Measurements from ENCODE around the gene SLC9B1.
A peak's percentile ranks its signal among the peaks of the same experiment; 100 is the strongest.
"Not testable (repeated sequence)": the region's sequence is repeated elsewhere in the genome, so short reads cannot be mapped to it uniquely, and the experiment has no call there.

The SLC9B1 gene

DNA sequence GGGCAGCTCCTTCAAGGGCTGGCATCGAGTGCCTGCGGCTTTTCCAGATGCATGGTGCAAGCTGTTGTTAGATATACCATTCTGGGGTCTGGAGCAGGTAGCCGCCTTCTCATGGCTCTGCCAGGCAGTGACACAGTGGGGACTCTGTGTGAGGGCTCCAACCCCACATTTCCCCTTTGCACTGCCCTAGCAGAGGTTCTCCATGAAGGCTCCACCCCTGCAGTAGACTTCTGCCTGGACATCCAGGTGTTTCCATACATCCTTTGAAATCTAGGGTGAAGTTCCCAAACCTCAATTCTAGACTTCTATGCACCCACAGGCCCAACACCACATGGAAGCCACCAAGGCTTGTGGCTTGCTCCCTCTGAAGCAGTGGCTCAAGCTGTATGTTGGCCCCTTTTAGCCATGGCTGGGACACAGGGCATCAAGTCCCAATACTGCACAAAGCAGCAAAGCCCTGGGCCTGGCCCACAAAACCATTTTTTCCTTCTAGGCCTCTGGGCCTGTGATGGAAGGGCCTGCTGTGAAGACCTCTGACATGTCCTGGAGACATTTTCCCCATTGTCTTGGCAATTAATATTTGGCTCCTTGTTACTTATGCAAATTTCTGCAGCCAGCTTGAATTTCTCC lies 141.9 kb downstream of the SLC9B1 start:
- not testable (repeated sequence) for DNase-seq

DNA sequence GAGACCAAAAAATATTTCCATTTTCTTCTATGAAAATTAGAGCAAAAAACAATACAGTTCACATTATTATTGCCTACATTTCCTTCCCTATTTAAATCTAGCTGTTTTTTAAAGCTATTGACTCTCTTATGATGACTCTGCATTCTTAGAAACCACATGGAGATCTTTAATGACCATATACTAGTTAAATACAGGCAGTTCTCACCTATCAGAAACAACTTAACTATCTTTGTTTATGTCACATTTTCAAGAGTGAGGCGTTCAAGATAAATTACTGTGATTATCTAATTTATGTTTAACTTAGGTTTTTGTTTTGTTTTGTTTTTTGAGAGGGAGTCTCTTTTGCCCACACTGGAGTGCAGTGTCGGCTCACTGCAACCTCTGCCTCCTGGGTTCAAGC lies 147.7 kb downstream of the SLC9B1 start:
- no peak for DNase-seq

DNA sequence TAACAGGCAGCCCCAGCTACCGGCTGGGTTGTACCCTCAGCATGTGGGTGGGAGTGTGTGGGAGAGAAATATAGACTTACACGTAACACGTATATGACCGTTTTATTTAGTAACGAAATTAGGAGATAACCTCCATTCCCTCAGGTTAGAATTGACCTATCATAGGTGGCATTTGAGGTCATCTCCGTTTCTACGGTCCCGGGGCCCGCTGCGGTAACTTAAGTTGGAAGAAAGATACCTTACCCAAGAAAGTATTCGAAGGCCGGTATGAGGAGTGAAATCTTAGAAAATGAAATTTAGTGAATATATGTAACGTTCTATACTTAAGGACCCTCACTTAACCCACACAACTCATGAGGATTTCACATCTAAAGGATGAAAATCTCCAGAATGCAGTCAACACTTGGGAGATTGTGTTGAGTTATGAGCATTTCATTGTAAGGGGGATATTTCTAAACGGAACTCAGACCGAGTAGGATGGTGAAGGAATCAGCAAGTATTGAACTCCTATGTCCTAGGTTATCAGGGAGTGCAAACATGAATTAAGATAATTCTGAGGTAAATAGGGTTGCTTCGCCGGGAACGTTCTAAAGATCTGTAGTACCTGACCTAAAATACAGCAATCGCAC lies 149.8 kb downstream of the SLC9B1 start:
- no peak for DNase-seq

DNA sequence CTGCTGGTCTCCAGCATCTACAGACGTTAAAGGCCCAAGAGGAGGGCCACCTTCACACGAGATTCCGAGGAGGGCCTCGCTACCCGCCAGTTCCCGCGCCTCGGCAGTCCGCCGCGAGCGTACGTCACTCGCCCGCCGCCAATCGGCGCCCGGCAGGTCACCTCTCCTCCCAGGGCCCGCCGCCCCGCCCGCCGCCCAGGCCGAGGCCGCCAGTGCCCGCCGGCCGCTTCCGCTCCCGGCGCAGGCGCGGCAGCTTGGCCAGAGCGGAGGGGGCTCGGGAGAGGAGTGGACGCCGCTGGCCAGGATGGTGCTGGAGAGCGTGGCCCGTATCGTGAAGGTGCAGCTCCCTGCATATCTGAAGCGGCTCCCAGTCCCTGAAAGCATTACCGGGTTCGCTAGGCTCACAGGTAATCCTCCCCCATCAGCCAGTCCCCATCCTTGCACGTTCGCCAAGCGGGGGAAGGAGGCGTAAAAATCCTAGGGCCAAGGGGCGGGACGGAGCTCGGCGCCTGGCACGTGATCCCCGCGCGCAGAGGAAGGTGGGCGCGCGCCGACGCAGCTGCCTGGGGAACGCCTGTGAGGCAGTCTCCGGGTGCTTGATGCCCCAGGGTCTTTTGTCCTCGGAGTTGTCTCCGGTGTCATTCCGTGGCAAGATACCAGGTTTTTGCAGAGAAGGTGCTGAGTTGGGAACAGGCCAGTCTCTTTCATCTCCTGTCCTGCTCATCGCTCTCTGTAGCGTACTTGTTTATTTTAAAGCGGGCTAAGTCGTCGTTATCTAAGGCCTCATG lies 150.5 kb downstream of the SLC9B1 start, which contains the start of gene CISD2:
TSS of gene CISD2 (plus strand) at position 212 of the 788 bp plus-strand sequence. CDS start at position 305, 93 bp downstream.
- peak; percentile 90 for DNase-seq

DNA sequence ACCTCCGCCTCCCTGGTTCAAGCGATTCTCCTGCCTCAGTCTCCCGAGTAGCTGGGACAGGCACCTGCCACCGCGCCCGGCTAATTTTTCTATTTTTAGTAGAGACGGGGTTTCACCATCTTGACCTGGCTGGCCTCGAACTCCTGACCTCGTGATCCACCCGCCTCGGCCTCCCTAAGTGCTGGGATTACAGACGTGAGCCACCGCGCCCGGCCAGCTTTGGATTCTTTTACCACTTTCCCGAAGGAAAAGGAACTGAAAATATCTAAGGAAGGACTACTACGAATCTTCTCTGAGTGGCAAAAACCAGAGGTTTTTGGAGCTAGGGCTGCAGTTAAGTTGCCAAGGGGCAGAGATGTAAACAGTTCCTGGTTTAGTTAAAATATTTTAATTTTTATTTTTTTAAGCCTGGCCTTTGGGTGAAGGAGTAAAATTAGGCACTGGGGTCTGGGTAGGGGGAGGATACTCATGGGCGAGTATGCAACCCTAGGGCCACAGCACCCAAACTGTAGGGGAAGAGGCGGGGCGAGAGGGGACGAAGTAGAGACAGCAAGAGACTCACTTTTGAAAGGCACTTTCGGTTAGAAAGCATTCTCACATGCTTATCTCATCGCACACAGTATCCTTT lies 151.2 kb downstream of the SLC9B1 start:
- DNase-seq = no peak

DNA sequence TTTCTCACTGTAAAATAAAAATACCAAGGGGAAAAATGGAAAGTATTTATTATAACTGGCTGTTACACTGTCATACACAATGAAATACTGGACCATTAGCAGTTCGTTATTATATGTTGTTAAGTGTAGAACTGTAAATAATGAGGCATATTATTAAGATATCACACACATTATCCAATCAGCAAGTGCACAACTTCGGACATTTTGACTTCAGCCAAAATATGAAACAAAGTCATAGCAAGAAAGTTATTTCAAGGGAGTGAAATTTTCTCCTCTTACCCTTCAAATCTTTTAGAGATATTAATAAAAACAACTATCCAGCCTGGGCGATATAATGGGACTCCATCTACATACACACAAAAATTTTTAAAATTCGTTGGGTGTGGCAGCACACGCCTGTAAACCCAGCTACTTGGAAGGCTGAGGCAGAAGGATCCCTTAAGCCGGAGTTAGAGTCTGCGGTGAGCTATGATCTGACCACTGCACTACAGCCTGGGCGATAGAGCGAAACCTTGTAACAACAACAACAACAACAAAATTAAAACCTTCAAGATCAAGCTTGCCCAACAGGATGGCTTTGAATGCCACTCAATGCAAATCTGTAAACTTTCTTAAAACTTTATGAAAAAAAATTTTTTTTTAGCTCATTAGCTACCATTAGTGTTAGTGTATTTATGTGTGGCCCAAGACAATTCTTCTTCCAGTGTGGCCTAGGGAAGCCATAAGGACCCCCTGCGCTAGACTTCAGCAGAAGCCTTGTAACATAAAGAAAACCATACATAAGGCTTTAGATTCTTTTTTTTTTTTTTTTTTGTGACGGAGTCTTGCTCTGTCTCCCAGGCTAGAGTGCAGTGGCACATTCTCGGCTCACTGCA lies 152.0 kb downstream of the SLC9B1 start:
- DNase-seq = no peak

DNA sequence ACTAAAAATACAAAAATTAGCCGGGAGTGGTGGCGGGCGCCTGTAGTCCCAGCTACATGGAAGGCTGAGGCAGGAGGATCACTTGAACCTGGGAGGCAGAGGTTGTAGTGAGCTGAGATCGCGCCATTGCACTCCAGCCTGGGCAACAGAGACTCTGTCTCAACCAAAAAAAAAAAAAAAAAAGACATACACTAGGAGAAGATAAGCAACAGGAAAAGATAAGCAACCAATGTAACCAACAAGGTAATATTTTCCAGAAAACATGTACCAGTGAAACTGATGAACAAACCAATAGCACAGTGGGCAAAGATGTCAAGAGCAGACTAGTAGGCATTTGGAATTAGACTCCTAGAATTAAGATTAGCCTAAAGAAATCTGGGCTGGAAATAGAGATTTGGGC lies 154.2 kb downstream of the SLC9B1 start:
- DNase-seq = not testable (repeated sequence)

DNA sequence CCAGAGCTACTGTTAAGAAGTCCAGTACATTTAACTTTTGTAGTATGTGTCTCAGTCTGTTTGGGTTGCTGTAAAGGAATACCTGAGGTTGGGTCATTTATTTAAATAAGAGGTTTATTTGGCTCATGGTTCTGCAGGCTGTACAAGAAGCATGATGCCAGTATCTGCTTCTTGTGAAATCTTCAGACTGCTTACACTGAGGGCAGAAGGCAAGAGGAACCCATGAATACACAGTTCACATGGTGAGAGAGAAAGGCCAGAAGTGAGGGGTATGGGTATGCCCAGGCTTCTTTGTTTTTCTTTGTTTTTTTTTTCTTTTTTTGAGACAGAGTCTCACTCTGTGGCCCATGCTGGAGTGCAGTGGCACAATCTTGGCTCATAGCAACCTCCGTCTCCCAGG lies 156.8 kb downstream of the SLC9B1 start:
- no peak for DNase-seq

DNA sequence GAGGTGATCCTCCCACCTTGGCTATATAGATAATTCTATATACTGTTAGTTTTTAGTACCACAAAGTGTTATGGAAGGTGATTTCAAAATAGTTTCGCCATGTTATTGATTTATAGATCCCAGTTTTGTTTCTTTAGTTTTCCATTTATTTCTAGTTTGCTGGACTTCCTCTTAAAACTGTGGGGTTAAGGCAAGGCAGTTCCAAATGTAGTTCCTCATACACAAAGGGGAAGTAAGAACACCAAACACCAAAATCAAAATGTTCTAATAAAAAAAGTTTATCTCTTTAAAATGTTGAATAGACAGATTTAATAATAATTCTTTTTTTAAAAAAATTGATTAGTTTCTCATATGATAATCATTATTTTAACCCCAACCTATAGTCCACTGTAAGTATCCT lies 157.5 kb downstream of the SLC9B1 start:
- DNase-seq = no peak

DNA sequence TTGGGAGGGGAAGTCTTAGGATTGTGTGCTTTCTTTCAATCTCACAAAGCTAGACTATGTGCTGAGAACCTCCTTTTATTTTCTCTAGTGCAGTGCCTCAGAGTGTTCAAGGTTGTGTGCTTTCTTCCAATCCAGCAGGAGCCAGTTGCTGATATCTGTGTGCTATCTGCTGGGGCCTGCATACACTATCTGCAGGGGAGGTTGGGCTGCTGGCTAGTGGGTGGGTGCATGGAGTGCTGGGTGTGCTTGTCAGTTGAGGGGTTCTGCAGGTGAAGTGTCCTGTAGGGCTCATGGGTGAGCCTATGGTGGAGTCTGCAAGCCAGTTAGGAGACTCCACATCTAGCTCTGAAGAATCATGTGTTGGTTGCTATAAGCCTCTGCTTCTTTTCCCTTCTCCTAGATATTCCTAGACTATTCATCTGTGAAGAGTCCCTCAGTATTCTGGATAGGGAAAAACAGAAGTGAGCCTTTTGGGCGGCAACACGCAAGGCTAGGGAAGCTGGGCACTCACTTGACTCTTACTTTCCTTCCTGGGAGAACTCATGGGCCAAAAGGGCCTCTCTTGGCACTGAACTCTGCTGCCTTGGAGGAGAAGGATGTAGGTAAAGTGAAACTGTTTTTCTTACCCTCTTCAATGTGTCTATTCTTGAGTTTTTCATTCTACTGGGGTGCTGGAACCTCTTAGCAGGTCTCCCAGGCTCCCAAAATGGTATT lies 158.7 kb downstream of the SLC9B1 start:
- no peak for DNase-seq

DNA sequence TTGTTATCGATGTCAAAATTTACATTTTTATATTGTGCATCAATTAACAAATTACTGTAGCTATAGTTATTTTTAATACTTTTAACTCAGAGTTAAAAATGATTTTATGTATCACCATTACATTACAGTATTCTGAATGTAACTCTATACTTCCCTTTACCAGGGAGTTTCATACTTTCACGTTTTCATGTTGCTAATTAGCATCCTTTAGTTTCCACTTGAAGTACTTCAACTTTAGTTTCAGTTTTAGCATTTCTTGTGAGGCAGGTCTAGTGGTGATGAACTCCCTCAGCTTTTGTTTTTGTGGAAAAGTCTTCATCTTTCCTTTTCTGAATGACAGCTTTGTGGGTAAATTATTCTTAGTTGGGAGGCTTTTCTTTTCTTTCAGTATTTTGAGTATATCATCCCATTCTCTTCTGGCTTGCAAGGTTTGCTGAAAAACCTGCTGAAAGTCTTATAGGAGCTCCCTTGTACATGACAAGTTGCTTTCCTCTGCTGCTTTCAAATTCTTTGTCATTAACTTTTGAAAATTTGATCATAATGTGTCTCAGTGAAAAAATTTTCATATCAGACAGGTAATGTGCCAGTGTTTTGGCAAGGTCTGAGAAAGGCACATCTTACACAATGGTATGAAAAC lies 160.6 kb downstream of the SLC9B1 start:
- no peak for DNase-seq
